ENCODE results near the gene MYLK2.
A peak's percentile ranks its signal among the peaks of the same experiment; 100 is the strongest.
"Not testable (repeated sequence)": the region's sequence is repeated elsewhere in the genome, so short reads cannot be mapped to it uniquely, and the experiment has no call there.

MYLK2 gene

GRCh38 chr20:31821427-31821826 lies 2.3 kb downstream of the MYLK2 start:
- Histone ChIP-seq H3K36me3 (no peaks in the 10 kb centered on the region), H3K4me3 (no peak overlapping the region), H3K27me3 (peaks cover 0 to 6% (median 0%) of the 10 kb centered on the region in 11 experiments; a peak in 1 of 22 replicates), H3K9me3 (replicated peaks in 1 of 11) (no peaks in the 10 kb centered on the region), H3K9ac (no peak overlapping the region), H3K4me2 (peak overlapping the region in 1 of 11 experiments; percentile 33; a peak in 1 of 22 replicates), H3K27ac (no peak overlapping the region), H4K20me1 (peaks cover 0 to 22% (median 0%) of the 10 kb centered on the region in 11 experiments; a peak in 3 of 22 replicates), H3K4me1 (peaks cover 13 to 30% (median 23%) of the 10 kb centered on the region in 10 experiments)
- TF ChIP-seq Cebpa-rat (IDR thresholded peaks at IDR 0.05) = no peak

GRCh38 chr20:31822421-31823330 lies 3.5 kb downstream of the MYLK2 start:
- H3K27me3 ChIP-seq = peaks cover 0 to 11% (median 0%) of the 10 kb centered on the region in 11 experiments; a peak in 1 of 22 replicates
- H3K36me3 ChIP-seq = no peaks in the 10 kb centered on the region
- H3K4me3 ChIP-seq = peak overlapping the region in 4 of 10 experiments; percentile 6 to 38 (median 22); a peak in 3 of 20 replicates
- H3K9ac ChIP-seq = peak overlapping the region in 7 of 11 experiments; percentile 16 to 60 (median 46); a peak in 11 of 22 replicates
- H3K27ac ChIP-seq = no peak overlapping the region
- H3K9me3 ChIP-seq (replicated peaks in 1 of 11) = no peaks in the 10 kb centered on the region
- peak overlapping the region; percentile 58 to 90 (median 75) for H3K4me2 ChIP-seq
- H3K4me1 ChIP-seq = peaks cover 13 to 30% (median 23%) of the 10 kb centered on the region in 10 experiments
- peaks cover 0 to 22% (median 0%) of the 10 kb centered on the region in 11 experiments; a peak in 3 of 22 replicates for H4K20me1 ChIP-seq
- TF ChIP-seq Cebpa-rat (IDR thresholded peaks at IDR 0.05) = no peak

- peaks cover 0 to 11% (median 0%) of the 10 kb centered on the region in 11 experiments; a peak in 1 of 22 replicates for H3K27me3 ChIP-seq
- H3K4me2 ChIP-seq = peak overlapping the region; percentile 58 to 90 (median 75)
- H4K20me1 ChIP-seq = peaks cover 0 to 22% (median 0%) of the 10 kb centered on the region in 11 experiments; a peak in 3 of 22 replicates
- peaks cover 13 to 30% (median 23%) of the 10 kb centered on the region in 10 experiments for H3K4me1 ChIP-seq
- H3K36me3 ChIP-seq = no peaks in the 10 kb centered on the region
- TF ChIP-seq Cebpa-rat (IDR thresholded peaks at IDR 0.05) = no peak
- peak overlapping the region in 1 of 11 experiments; percentile 33; a peak in 2 of 22 replicates for H3K27ac ChIP-seq
- peak overlapping the region in 7 of 11 experiments; percentile 5 to 58 (median 39); a peak in 7 of 22 replicates for H3K9ac ChIP-seq
- H3K9me3 ChIP-seq (replicated peaks in 1 of 11) = no peaks in the 10 kb centered on the region
- H3K4me3 ChIP-seq = no peak overlapping the region
These were observed 4.4 kb downstream of the MYLK2 start for GRCh38 chr20:31823360-31824124.

DNA sequence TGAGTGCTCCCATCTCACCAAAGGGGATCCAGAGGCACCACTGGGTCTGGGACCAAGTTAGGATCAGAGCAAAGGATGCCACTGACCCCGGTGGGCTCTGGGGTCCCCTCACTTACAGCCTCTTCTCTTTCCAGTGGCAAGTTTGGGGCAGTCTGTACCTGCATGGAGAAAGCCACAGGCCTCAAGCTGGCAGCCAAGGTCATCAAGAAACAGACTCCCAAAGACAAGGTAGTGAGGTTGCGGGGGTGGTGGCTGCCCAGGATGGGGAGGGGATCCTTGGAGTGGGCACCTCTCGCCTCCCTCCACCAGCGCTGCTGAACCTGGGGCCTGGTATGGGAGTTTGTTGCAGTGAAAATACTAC lies 4.9 kb downstream of the MYLK2 start:
- no peaks in the 10 kb centered on the region for H3K9me3 ChIP-seq (replicated peaks in 1 of 11)
- peak overlapping the region; percentile 58 to 90 (median 75); a peak in 21 of 22 replicates for H3K4me2 ChIP-seq
- no peak overlapping the region for H3K4me3 ChIP-seq
- H3K4me1 ChIP-seq = peaks cover 13 to 31% (median 24%) of the 10 kb centered on the region in 10 experiments
- no peaks in the 10 kb centered on the region for H3K36me3 ChIP-seq
- TF ChIP-seq Cebpa-rat (IDR thresholded peaks at IDR 0.05) = no peak
- H3K9ac ChIP-seq = peak overlapping the region in 7 of 11 experiments; percentile 5 to 58 (median 39); a peak in 7 of 22 replicates
- peaks cover 0 to 15% (median 0%) of the 10 kb centered on the region in 11 experiments; a peak in 2 of 22 replicates for H3K27me3 ChIP-seq
- no peak overlapping the region for H3K27ac ChIP-seq
- H4K20me1 ChIP-seq = peaks cover 0 to 28% (median 0%) of the 10 kb centered on the region in 11 experiments; a peak in 3 of 22 replicates

- H4K20me1 ChIP-seq = peaks cover 0 to 33% (median 0%) of the 10 kb centered on the region in 11 experiments; a peak in 2 of 22 replicates
- peak overlapping the region in 3 of 11 experiments; percentile 12 to 58 (median 39); a peak in 5 of 22 replicates for H3K9ac ChIP-seq
These were observed 5.6 kb downstream of the MYLK2 start for GRCh38 chr20:31824554-31825313.

DNA sequence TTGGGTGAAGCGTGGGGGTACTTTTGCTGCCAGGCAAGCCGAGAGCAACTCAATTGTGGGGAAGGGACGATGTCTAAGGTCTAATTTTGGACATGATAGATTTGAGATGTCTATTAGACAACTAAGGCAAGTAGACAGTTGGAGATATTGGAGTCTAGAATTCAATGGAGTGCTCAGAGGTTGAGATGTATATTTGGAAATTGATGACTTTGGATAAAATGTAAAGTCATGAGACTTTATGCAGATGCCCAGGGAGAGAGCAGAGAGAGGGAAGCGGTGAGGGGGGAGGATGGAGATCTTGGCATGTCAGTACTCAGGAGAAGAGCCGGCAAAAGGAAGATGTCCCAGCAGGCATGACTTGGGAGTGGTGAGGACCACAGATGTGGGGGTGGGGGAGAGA lies 6.9 kb downstream of the MYLK2 start:
- no peak overlapping the region for H3K4me2 ChIP-seq
- no peaks in the 10 kb centered on the region for H3K36me3 ChIP-seq
- TF ChIP-seq Cebpa-rat (IDR thresholded peaks at IDR 0.05) = no peak
- H3K27ac ChIP-seq = no peak overlapping the region
- H3K9me3 ChIP-seq (replicated peaks in 1 of 11) = no peaks in the 10 kb centered on the region
- no peak overlapping the region for H3K9ac ChIP-seq
- peaks cover 28 to 47% (median 39%) of the 10 kb centered on the region in 10 experiments for H3K4me1 ChIP-seq
- peaks cover 0 to 42% (median 0%) of the 10 kb centered on the region in 11 experiments; a peak in 3 of 22 replicates for H4K20me1 ChIP-seq
- H3K27me3 ChIP-seq = peaks cover 0 to 16% (median 0%) of the 10 kb centered on the region in 11 experiments; a peak in 2 of 22 replicates
- no peak overlapping the region for H3K4me3 ChIP-seq

More at GRCh38 chr20:31824554-31825313, 5.6 kb downstream of the MYLK2 start:
- no peaks in the 10 kb centered on the region for H3K9me3 ChIP-seq (replicated peaks in 1 of 11)
- peaks cover 0 to 16% (median 0%) of the 10 kb centered on the region in 11 experiments; a peak in 2 of 22 replicates for H3K27me3 ChIP-seq
- H3K36me3 ChIP-seq = no peaks in the 10 kb centered on the region
- H3K4me3 ChIP-seq = no peak overlapping the region
- no peak overlapping the region for H3K27ac ChIP-seq
- TF ChIP-seq Cebpa-rat (IDR thresholded peaks at IDR 0.05) = no peak
- H3K4me1 ChIP-seq = peaks cover 19 to 37% (median 30%) of the 10 kb centered on the region in 10 experiments
- peak overlapping the region; percentile 58 to 90 (median 75); a peak in 14 of 22 replicates for H3K4me2 ChIP-seq

- Histone ChIP-seq H3K4me1 (peaks cover 28 to 47% (median 39%) of the 10 kb centered on the region in 10 experiments), H3K36me3 (no peaks in the 10 kb centered on the region), H3K27ac (no peak overlapping the region), H3K4me2 (no peak overlapping the region), H3K9ac (no peak overlapping the region), H3K27me3 (peaks cover 0 to 20% (median 0%) of the 10 kb centered on the region in 11 experiments; a peak in 2 of 22 replicates), H4K20me1 (peaks cover 0 to 42% (median 0%) of the 10 kb centered on the region in 11 experiments; a peak in 3 of 22 replicates), H3K4me3 (no peak overlapping the region), H3K9me3 (replicated peaks in 1 of 11) (no peaks in the 10 kb centered on the region)
- TF ChIP-seq Cebpa-rat (IDR thresholded peaks at IDR 0.05) = no peak
These were observed 7.9 kb downstream of the MYLK2 start for GRCh38 chr20:31827059-31827458.

- not testable (repeated sequence) for H3K9ac ChIP-seq; H3K4me3 ChIP-seq; H3K27ac ChIP-seq; H3K9me3 ChIP-seq (replicated peaks in 1 of 11); H3K36me3 ChIP-seq; H3K4me2 ChIP-seq
- Histone ChIP-seq H3K4me1 (peaks cover 26 to 38% (median 33%) of the 10 kb centered on the region in 10 experiments), H3K27me3 (peaks cover 0 to 24% (median 0%) of the 10 kb centered on the region in 11 experiments; a peak in 2 of 22 replicates), H4K20me1 (peaks cover 0 to 41% (median 0%) of the 10 kb centered on the region in 11 experiments; a peak in 4 of 22 replicates)
These were observed 8.9 kb downstream of the MYLK2 start for GRCh38 chr20:31828016-31828415.
